K562 (cell line): Measurements from ENCODE around the gene YJEFN3. TPM values are rescaled to one million over a fixed set of nuclear protein-coding genes. Genes with fewer than 3 reads are reported as not detected.

ENCODE experiments used
- ATF1 ChIP-seq, 2 experiments: fragments of 450-650 bp in 1 of 2; IDR thresholded peaks; 2 replicates each; pipeline ENCODE4 v1.6.1; 2016; ENCODE audit warnings: missing compliant biosample characterization in 1 of 2, missing genetic modification characterization in 1 of 2
- CTCFL ChIP-seq: IDR thresholded peaks from 2 replicates; pipeline ENCODE4 v1.6.1; 2011; ENCODE audit warnings: borderline replicate concordance, low read depth, mild to moderate bottlenecking, moderate library complexity, low read length; ENCODE audit not compliant: insufficient read depth, poor library complexity, severe bottlenecking
- E2F6 ChIP-seq, 2 experiments: IDR thresholded peaks; 2 replicates each; pipeline ENCODE4 v1.6.1; 2011; ENCODE audit warnings: borderline replicate concordance in 1 of 2, control low read depth in 1 of 2, low read depth in 1 of 2, low read length in 1 of 2, mild to moderate bottlenecking in 1 of 2, mixed read lengths in 1 of 2, moderate library complexity in 1 of 2; ENCODE audit not compliant: insufficient read depth in 1 of 2, insufficient read length in 1 of 2, poor library complexity in 1 of 2, severe bottlenecking in 1 of 2; ENCODE audit errors: extremely low read depth in 1 of 2
- E2F8 ChIP-seq: fragments of 450-650 bp; IDR thresholded peaks from 2 replicates; pipeline ENCODE4 v1.7.1; 2018; ENCODE audit warnings: mild to moderate bottlenecking, low read depth; ENCODE audit not compliant: partially characterized antibody
- ETV6 ChIP-seq, 3 experiments: fragments of 150-350 bp in 1 of 3; sonication (generic) in 1 of 3; formaldehyde crosslinking in 1 of 3; IDR thresholded peaks; 2 replicates each; pipeline versions ENCODE4 v1.6.1 to v1.8.0; 2014 to 2022; ENCODE audit warnings: borderline replicate concordance in 2 of 3, low read depth in 2 of 3, antibody characterized with exemption in 1 of 3, low read length in 1 of 3, mild to moderate bottlenecking in 1 of 3, missing genetic modification reagents in 1 of 3
- FOXO4 ChIP-seq: fragments of 450-650 bp; formaldehyde crosslinking; IDR thresholded peaks from 2 replicates; pipeline ENCODE4 v1.4.0; 2020; ENCODE audit warnings: mild to moderate bottlenecking, moderate library complexity
- HINFP ChIP-seq: fragments of 450-650 bp; conservative IDR thresholded peaks from 2 replicates; pipeline ENCODE4 v1.6.1; 2016; ENCODE audit warnings: missing genetic modification characterization, low read depth, mild to moderate bottlenecking, control low read depth, missing compliant biosample characterization
- POLR2H ChIP-seq: IDR thresholded peaks from 2 replicates; pipeline ENCODE4 v1.6.1; 2016; ENCODE audit warnings: missing genetic modification characterization, low read depth, mild to moderate bottlenecking, control low read depth, missing compliant biosample characterization, moderate library complexity
- SMARCE1 ChIP-seq: fragments of 450-650 bp; IDR thresholded peaks from 2 replicates; pipeline ENCODE4 v1.7.1; 2016; ENCODE audit warnings: mild to moderate bottlenecking
- TRIM25 ChIP-seq: fragments of 450-650 bp; IDR thresholded peaks from 2 replicates; pipeline ENCODE4 v1.7.0; 2016; ENCODE audit warnings: borderline replicate concordance
- polyA plus RNA-seq, 8 experiments: library from polyadenylated mRNA; depleted of rRNA in 4 of 8; stranded (reverse) in 5 of 8; unstranded in 3 of 8; fragments of >200 nt; fragmentation: Nextera tagmentation in 2 of 8; fragmentation: Illumina TruSeq in 1 of 8; extraction: Ambion mirVana in 2 of 8; extraction: Trizol in 1 of 8; gene quantifications; 2 replicates each; pipeline versions ENCODE4 v1.2.1 to v1.2.3, GENCODE V29; 2011 to 2014; ENCODE audit warnings: inconsistent platforms in 1 of 8, missing spikeins in 1 of 8
- total RNA-seq, 7 experiments: library from RNA; depleted of rRNA in 6 of 7; stranded (reverse); fragments of >200 nt in 6 of 7; fragmentation: Illumina TruSeq in 2 of 7; extraction: Trizol in 2 of 7; gene quantifications; 2 replicates each; pipeline versions ENCODE4 v1.2.1 to v1.2.3, GENCODE V29; 2011 to 2021; ENCODE audit warnings: low replicate concordance in 1 of 7

The YJEFN3 gene
- total and polyA plus RNA-seq, 9 of the 15 experiments (the other 6 are each of a cell fraction or from before 2014, with no cell fraction given) = 0.04 to 5.8 (median 1.3) TPM; not detected in 1

GRCh38 chr19:19515642-19516519, 12.8 kb upstream of the YJEFN3 start, which contains the start of gene NDUFA13 (continued):
- TF ChIP-seq E2F6 (IDR thresholded peaks at IDR 0.05; ENCODE audit: borderline replicate concordance in 1 of 2, extremely low read depth in 1 of 2, insufficient read depth in 1 of 2, insufficient read length in 1 of 2, low read depth in 1 of 2, low read length in 1 of 2, poor library complexity in 1 of 2, severe bottlenecking in 1 of 2) (peak; percentile 84 to 86), FOXO4 (no peak), TRIM25 (no peak), ETV6 (IDR thresholded peaks at IDR 0.05; ENCODE audit: borderline replicate concordance in 1 of 2, low read depth in 2 of 2, low read length in 1 of 2) (no peak; a peak in 1 of 4 replicates), ETV6 (CRISPR knock-in tag; IDR thresholded peaks at IDR 0.05; ENCODE audit: borderline replicate concordance) (no peak), CTCFL (no peak), E2F8 (peak; percentile 98), HINFP (tag) (peak; percentile 85), POLR2H (tag) (peak; percentile 90), SMARCE1 (no peak), ATF1 (CRISPR knock-in tag; IDR thresholded peaks at IDR 0.05) (no peak), ATF1 (tag; IDR thresholded peaks at IDR 0.05) (peak; percentile 88)
